ENCODE data around the gene CAMK1D.
"Not testable (repeated sequence)": the region's sequence is repeated elsewhere in the genome, so short reads cannot be mapped to it uniquely, and the experiment has no call there.

Gene CAMK1D

GRCh38 chr10:12729885-12730284 lies 380.5 kb downstream of the CAMK1D start:
- no peak for DNase-seq

- DNase-seq, result no peak
Measured at GRCh38 chr10:12730809-12731519, 381.6 kb downstream of the CAMK1D start.

- DNase-seq, result no peak
Measured at GRCh38 chr10:12733271-12733670, 383.9 kb downstream of the CAMK1D start.

DNA sequence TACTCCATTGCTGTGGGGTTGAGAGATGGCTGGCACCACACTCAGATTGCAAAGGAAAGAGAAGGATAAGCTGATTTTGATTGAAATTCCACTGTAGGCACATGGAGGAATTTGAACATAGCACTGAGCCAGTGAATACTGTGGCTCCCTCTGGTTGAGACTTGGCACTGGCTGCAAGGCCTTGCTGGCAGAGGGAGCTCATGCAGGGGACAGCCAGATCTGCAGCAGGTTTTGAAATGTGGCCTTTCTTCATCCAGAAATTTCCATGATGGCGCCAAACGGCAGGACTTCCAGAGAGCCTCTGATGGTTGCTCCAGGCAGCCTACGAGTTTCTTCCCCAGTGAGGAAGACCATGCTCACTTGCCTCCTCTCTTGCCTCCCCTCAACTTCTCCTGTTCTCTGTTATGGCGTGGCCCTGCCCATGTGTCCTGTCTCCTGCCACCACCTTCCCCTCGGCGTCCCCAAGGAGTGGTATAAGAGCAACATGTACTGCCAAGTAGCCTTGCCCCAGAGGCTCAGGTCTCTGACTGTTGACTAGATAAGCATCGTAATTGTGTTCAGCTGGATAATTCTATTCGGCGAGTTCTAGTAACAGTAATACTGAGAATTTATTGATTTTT lies 386.6 kb downstream of the CAMK1D start:
- no peak for DNase-seq

- no peak for DNase-seq
Measured at GRCh38 chr10:12740813-12741212, 391.5 kb downstream of the CAMK1D start.

DNA sequence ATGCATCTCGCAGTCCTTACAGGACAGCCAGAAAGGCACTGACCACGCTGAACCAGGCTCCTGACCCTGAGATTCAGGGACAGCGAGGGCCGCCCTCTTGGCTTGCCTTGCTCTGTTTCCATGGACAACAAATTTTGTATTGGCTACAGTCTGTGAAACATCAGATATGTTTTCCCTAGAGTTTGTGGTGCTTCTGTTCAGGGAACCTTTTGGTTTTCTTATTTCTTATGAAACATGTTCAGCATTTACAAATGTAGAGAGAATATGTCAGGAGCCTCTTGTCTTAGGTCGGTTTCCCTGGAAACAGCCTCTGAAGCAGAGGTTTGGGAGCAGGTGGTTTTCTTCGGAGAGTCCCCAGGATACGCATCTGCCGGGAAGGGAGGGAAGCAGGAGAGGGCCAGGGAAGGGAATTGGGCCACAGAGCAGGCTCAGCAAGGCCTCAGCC lies 392.0 kb downstream of the CAMK1D start:
- DNase-seq, result no peak

DNA sequence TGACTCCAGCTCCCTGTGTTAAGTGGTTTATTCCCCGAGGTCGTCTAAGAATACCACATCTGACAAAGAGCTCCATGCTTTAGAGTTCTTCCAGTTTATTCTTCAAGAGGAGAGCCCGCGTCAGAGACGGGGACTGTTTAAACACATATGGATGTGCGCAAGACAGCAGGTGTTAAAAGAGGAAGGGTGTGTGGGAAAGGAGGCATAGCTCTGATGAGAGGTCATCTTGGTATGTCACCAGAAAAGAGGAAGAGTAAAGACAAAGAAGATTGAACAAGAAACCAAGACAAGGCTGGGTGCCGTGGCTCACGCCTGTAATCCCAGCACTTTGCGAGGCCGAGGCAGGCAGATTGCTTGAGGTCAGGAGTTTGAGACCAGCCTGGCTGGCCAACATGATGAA lies 393.4 kb downstream of the CAMK1D start:
- no peak for DNase-seq

DNA sequence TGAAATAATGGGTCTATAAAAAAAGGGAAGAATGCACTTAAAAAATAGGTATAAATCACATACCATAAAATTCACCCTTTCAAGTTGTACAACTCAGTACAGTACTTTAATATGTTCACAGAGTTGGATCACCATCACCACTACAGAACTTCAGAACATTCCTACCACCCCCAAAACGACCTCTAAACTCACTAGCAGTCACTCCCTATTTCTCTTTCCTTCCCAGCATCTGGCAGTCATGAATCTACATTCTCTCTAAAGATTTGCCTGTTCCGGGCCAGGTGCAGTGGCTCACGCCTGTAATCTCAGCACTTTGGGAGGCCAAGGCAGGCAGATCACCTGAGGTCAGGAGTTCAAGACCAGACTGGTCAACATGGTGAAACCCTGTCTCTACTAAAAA lies 394.1 kb downstream of the CAMK1D start:
- DNase-seq, result not testable (repeated sequence)

GRCh38 chr10:12743941-12744340 lies 394.6 kb downstream of the CAMK1D start:
- no peak for DNase-seq

DNA sequence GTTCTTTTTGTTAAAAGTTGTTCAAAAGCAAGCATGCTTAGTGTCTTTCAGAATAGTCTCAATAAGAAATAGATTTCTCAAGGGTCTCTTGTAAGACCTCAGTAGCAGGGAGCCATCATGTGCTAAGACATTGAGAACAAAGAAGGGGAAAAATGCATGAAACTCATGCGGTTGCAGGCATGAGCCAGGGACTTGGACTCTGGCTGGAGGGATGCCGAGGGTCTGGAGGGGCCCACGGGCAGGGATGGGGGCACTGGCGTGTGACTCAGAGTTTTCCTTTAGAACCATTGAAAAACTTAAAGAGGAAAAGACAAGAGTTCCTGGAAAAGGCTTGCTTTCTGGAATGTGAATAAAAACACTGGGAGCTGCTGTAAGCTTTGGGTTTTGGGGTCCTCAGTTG lies 398.8 kb downstream of the CAMK1D start:
- DNase-seq, result no peak

GRCh38 chr10:12749760-12750478 lies 400.6 kb downstream of the CAMK1D start:
- DNase-seq, result no peak

GRCh38 chr10:12750526-12751201 lies 401.3 kb downstream of the CAMK1D start:
- DNase-seq, result no peak

DNA sequence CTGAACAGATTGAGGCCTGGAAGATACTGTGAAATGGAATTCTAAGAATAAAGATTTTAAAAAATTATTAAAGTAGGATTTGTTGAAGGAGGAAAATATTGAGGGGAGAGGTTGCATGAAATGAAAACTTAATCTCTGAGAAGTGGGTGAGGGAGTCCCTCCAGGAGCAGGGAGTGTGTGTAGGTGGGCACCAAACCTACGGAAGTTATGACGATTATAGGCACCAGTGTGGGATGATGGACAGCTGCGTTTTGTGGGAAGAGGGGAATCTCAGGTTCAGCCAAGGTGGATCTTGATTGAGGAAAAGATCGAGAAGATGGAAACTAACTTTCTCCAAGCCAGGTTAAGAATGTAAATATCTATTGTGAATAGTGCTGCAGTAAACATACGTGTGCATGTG lies 405.7 kb downstream of the CAMK1D start:
- no peak for DNase-seq

- DNase-seq, result no peak
Measured at GRCh38 chr10:12757351-12757750, 408.0 kb downstream of the CAMK1D start.

- DNase-seq, result no peak
Measured at GRCh38 chr10:12758271-12758670, 408.9 kb downstream of the CAMK1D start.

DNA sequence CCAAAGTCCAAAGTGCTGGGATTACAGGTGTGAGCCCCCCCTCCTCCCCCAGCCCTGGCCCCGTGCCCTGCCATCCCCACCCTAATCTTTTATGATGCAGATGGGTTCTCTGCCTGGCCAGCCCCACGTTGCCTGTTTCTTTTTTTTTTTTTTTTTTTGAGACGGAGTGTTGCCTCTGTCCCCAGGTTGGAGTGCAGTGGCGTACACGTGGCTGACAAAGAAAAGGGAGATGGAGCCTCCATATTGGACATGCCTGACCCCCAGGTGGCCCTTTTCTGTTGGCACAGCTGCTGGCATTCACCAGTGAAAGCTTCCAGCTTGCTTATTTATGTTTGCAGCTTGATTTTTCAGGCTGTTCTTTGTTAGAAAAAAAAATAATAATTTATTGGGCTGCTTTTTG lies 416.9 kb downstream of the CAMK1D start:
- DNase-seq, result no peak

DNA sequence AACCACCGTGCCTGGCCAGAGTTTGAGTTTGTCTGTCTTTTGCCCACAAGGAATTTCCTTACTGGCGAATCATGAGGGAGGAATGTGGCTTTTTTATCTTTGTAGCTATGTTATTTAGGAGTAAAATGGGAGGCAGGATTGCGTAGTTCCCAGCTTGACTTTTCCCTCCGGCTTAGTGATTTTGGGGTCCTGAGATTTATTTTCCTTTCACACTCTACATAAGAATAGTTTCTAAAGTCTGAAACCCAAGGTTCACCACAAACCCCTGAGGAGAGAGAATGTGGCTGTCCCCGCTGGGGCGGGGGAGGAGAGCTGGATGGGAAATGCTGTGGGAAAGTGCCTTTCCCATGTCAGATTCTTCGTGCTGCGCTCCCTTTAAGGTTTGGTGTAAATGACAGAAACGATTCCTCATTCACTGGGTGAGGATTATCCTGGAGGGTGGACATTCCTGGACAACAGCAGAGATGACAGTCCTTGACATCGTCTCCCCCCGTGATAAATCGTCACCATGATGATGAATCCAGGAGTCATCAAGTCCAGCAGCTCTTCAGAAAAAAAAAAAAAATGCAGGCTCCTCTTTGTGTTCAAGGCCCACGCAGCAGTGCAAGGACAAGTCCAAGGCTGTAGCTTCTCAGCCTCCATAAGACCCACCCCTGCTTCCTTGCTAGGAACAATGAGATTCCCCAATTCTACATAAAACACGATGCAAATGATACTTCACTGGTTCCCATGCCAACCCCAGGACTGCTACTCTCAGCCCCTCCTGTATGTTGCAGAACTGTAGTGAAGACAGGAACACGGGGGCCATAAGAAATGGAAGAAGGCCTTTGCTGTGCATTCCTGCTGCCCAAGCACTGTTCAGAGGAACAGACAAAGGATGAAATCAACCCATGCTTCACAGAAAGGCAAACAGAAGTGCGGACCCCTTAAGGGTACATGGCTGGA lies 419.1 kb downstream of the CAMK1D start:
- DNase-seq, result peak; percentile 82

GRCh38 chr10:12769323-12770044 lies 420.1 kb downstream of the CAMK1D start:
- DNase-seq, result no peak

DNA sequence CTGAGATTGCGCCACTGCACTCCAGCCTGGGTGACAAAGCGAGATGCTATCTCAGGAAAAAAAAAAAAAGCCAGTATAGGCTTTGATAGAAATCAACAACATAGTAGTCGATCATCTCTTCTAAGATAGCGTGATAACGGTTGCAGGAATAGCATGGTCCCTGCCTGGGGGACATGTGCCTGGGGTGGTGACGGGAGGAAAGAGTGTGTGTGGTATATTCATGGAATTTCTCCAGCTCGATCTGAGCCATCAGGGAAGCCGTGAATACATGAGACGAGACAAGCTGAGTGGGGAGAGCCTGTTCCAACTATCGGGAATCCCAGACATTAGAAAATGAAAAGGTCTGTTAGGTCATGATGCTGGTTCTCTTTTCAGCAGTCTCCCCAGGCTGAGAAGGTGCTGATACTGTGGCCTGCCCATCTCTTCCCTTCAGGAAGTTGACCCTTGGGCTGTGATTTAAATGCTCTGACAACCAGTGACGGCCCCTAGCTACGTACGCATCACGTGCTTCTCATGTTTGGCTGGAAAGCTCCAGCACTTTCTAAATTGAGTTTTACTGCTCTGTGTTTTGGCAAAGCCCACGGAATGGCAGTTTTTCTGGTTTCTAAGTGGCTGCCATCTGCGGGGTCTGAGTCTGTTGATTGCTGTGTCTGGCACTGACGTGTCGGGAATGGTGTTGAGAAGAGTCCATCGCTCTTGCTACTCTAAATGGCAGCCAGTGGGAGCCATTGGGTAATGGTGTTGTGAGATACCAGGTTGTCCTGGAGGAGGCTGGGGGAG lies 422.8 kb downstream of the CAMK1D start:
- no peak for DNase-seq

DNA sequence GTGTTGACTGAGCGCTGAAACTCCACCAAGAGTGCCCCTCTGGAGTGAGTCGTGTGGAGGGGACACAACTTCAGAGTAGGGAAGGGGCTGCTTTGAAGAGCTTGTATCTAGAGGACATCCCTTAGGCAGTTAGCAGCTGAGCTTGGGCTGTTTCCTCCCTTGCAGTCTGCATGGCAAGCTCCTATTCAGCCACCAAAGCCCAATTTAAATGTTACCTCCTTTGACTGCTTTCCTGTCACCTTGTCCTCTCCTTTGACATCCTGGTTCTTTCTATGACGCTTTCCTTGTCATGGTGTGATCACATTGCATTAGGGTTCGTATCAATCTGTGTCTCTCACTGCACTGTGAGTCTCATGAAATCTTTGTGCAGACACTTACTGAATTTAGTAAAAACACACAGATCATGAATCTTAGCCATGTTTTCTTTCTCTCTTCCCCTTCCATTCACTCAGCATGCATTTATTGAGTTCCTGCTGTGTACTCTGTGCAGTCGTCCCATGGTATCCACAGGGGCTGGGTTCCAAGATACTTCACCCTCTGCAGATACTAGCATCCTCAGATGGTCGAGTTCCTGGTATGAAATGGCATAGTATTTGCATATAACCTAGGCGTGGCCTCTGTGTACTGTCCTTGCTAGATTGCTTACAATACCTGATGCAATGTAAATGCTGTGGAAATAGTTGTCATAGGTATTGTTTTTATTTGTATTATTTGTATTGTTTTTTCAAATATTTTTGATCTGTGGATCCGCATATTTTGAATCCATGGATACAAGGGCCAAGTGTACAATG lies 423.6 kb downstream of the CAMK1D start:
- DNase-seq, result no peak

All from fibroblast of skin of scalp (primary cell).